GM12874 (cell line): ENCODE data around the gene ECSIT.

Source experiments
- TF ChIP-seq, protein P1 (sequence below): IDR thresholded peaks from 2 replicates; pipeline ENCODE4 v1.5.1; 2011; ENCODE audit warnings: low read depth, mild to moderate bottlenecking, control low read depth, low read length, moderate library complexity; ENCODE audit not compliant: insufficient read depth

Gene ECSIT

GRCh38 chr19:11539495-11540365 is 10.8 kb upstream of the ECSIT start:
- TF ChIP-seq, protein P1, sequence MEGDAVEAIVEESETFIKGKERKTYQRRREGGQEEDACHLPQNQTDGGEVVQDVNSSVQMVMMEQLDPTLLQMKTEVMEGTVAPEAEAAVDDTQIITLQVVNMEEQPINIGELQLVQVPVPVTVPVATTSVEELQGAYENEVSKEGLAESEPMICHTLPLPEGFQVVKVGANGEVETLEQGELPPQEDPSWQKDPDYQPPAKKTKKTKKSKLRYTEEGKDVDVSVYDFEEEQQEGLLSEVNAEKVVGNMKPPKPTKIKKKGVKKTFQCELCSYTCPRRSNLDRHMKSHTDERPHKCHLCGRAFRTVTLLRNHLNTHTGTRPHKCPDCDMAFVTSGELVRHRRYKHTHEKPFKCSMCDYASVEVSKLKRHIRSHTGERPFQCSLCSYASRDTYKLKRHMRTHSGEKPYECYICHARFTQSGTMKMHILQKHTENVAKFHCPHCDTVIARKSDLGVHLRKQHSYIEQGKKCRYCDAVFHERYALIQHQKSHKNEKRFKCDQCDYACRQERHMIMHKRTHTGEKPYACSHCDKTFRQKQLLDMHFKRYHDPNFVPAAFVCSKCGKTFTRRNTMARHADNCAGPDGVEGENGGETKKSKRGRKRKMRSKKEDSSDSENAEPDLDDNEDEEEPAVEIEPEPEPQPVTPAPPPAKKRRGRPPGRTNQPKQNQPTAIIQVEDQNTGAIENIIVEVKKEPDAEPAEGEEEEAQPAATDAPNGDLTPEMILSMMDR, result no peak

DNA sequence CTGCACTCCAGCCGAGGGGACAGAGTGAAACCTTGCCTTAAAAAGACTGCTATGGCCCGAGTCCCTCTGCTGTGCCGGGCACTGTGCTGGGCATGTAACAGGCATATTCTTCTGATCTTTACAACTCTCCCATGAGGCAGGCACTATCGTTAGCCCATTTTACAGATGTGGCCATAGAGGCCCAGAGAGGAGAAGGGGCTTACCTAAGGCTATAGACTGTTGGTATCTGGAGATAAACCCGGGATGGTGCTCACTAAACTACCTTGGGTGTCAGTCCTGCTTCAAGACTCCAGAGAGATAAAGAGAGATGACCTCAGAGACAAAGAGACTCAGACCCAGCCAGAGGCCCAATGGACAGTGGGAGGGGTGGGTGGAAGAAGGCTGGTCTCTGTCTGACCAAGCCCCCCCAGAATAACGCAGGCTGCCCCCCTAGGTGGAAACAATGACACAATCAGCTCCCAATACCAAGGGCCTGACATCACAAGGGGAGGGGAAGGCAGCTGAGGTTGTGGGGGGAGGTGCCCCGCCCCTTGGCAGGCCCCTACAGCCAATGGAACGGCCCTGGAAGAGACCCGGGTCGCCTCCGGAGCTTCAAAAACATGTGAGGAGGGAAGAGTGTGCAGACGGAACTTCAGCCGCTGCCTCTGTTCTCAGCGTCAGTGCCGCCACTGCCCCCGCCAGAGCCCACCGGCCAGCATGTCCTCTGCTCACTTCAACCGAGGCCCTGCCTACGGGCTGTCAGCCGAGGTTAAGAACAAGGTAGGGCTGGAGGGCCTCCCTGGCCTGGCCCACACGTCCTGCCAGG is 9.5 kb upstream of the ECSIT start, which contains the start of gene CNN1:
CNN1 (plus strand) TSS at position 620 of the 805 bp plus-strand sequence; CDS start at position 697, 77 bp downstream.
- TF ChIP-seq, protein P1, result no peak

GRCh38 chr19:11535792-11536595 is 7.1 kb upstream of the ECSIT start:
- TF ChIP-seq, protein P1, result peak; percentile 95

DNA sequence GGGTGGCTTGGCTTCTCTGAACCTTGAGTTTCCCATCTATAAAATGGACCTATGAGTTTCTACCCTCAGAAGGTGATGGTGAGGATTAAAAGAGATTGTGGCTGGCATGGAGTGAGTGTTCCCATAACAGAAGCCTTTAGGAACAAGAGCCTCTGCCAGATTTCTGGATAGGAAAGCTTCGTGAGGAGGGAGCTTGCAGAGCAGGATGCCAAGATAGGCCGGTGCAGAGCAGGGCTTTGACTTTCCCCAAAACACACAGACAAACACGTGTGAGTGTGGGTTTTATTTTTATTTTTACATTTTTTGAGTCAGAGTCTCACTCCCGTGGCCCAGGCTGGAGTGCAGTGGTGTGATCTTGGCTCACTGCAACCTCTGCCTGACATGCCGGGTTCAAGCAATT is 6.0 kb upstream of the ECSIT start:
- TF ChIP-seq, protein P1, result no peak

- TF ChIP-seq, protein P1, result no peak
Measured at GRCh38 chr19:11534538-11534937, 5.6 kb upstream of the ECSIT start.

DNA sequence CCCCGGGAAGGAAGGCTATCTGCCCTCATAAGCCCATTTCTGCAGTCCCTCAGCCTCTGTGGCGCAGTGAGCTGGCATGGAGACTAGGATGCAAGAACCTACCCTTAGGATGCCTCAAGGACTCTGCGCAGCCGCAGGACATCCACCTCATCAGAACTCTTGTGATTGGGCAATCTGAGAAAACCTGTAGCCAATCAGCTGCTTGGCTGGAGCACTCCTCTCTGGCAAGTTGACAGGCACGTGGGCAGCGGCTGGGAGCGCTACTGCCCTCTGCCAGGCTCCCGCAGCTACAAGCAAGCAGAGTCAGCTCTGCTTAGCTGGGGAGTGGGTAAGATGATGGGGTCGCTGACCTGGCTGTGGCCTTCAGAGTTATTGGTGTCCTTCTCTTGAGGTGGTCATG is 1.5 kb upstream of the ECSIT start:
- TF ChIP-seq, protein P1, result peak; percentile 38; the same call in 1 of the 2 replicates
